HG02852 (cell line): ENCODE measurements around the gene TGFB1.

Source experiments
- ATAC-seq: cut with Tn5 transposase; IDR thresholded peaks from one replicate; pipeline ENCODE4 v1.9.1; 2021; ENCODE audit warnings: mild to moderate bottlenecking, moderate library complexity; ENCODE audit not compliant: unreplicated experiment

TGFB1 gene

GRCh38 chr19:41323023-41323422 is 30.7 kb downstream of the TGFB1 start:
- ATAC-seq = no peak

DNA sequence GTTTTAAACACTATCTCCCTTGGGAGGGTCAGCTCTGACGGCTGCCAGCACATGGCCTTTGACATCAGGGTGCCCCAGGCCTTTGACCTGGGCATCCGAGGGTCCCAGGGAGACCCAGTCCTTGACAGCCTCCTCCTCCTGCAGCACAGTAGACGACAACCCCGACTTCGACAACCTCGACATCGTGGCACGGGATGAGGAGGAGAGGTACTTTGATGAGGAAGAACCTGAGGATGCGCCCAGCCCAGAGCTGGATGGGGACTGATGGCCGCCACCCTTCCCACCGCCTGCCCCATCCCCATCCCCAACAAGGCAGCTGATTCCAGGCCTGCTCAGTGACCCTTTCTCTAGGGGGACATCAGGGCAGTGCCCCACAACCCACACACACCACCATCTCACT is 31.3 kb downstream of the TGFB1 start:
- no peak for ATAC-seq

DNA sequence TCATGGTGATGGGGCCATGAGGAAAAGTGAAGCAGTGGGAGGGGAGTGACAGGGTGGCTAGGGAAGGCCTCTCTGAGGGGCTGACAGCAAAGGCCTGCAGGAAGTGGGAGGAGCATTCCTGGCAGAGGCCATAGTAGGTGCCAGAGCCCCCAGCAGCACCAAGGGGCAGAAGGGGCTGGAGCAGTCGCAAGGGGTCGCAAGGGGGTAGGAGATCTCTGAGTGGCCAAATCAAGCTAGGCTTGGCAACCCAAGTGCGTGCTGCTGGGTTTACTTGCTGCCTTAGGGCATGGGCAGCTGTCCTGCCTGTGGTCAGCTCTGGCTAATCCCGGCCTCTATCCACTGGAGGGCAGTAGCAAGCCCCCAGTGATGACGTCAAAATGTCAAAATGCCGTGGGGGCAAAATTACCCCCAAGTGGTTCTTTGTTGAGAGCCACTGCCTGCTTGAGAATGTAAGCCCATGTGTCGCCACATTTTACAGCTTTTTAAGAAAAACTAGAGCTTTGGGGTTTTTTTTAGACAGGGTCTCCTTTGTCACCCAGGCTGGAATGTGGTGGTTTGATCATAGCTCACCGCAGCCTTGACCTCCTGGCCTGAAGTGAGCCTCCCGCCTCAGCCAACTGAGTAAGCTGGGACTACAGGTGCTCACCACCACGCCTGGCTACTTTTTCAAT is 32.0 kb downstream of the TGFB1 start:
- ATAC-seq = no peak

GRCh38 chr19:41321204-41321599 is 32.5 kb downstream of the TGFB1 start:
- no peak for ATAC-seq

GRCh38 chr19:41320568-41320967 is 33.2 kb downstream of the TGFB1 start:
- no peak for ATAC-seq

DNA sequence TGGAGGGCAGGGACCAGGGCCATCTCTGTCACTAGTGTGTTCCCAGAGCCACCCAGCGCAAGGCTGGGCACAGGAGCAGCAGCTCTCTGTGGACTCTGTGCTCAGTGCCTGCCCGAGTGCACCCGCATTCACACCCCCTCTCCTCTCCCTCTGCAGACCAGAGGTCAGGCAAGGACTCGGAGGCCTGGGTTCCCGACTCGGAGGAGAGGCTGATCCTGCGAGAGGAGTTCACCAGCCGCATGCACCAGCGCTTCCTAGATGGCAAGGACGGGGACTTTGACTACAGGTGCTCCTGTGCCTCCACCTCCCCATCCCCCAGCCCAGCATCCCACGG is 33.6 kb downstream of the TGFB1 start:
- ATAC-seq = no peak

DNA sequence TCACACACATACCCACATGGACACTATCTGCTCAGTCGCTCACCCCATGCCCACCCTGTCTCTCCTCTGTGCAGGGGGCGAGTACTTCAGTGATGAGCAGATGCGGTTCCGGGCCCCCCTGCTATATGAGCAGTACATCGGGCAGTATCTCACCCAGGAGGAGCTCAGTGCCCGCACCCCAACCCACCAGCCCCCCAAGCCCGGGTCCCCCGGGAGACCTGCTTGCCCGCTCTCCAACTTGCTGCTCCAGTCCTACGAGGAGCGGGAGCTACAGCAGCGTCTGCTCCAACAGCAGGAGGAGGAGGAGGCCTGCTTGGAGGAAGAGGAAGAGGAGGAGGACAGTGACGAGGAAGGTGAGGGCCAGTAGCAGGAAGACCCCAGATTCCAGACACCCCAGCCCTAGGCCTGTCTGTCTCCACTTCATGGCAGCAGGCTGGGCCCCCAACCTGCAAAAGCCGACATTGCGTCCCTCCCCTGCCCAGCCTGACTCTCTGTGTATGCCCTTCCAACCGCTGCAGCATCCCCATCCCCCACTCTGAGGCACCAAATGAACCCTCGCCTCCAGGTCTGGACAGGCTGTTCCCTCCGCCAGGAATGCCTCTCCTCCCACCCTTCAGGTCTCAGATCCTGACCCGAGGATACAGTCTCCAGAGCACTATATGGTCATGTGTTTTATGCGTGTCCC is 34.1 kb downstream of the TGFB1 start:
- no peak for ATAC-seq

DNA sequence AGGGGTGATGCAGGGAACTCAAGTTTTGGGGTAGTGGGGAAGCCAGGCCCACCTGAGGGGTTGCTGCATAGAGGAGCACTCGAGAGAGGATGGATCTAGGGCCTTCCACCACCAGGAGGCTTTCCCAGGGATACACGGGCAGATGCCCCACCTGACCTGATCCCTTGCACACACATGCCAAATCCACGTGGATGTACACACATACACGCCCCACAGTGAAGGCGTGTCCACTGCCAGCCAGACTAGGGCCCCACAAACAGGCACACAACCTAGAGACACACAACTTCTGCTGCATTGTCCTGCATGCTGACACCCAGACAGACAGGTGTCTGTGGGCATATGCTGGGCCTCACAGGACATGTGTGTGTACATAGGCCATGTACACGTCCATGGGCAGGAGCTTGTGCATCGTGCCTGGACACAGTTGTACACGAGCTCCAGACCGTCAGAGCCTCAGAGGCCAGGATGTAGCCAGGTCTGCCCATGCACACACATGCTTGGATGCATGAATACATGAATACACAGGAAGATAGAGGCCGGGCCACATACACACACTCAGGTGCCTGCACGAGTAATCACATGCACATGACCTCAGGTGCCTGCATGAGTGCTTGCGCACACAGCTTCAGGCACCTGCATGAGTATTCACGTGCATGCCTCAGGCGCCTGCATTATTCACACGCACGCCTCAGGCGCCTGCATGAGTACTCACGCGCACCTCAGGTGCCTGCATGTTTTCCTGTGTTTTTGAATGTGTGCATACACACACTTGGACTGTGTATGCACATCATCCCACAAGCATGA is 34.8 kb downstream of the TGFB1 start:
- ATAC-seq = no peak

DNA sequence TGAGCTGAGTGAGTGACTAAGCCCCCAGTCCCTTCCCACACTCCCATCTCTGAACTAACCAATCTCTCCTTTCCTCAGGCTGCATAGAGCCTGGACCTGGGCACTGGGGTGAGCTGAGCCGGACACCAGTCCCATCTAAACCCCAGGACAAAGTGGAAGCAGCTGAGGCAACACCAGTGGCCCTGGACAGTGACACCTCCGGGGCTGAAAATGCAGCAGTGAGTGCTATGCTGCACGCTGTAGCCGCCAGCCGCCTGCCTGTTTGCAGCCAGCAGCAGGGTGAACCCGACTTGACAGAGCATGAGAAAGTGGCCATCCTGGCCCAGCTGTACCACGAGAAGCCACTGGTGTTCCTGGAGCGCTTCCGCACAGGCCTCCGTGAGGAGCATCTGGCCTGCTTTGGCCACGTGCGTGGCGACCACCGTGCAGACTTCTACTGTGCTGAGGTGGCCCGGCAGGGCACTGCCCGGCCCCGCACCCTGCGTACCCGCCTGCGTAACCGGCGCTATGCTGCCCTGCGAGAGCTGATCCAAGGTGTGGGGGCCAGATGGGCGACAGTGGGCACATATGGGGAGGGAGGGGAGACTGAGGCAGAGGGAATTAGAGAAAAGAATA is 37.3 kb downstream of the TGFB1 start:
- ATAC-seq = no peak

DNA sequence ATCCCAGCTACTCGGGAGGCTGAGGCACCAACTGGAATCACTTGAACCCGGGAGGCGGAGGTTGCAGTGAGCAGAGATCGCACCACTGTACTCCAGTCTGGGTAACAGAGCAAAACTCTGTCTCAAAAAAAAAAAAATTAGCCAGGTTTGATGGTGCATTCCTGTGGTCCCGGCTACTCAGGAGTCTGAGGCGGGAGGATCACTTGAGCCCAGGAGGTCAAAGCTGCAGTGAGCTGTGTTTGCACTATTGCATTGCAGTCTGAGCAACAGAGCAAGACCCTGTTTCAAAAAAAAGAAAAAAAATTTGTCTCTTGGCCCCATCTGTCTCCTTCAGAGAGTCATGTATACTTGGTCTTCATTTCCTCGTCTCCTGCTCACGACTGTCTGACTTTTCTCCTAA is 42.1 kb downstream of the TGFB1 start:
- no peak for ATAC-seq

- ATAC-seq = no peak
Measured at GRCh38 chr19:41311072-41311471, 42.6 kb downstream of the TGFB1 start.

- peak; percentile 75 for ATAC-seq
Measured at GRCh38 chr19:41310033-41310831, 43.5 kb downstream of the TGFB1 start, which contains the start of gene CCDC97. Gene CCDC97, plus strand, starts transcription at chr19:41310172. Its CDS starts 139 bp downstream, at chr19:41310311.

GRCh38 chr19:41309180-41310032 is 44.3 kb downstream of the TGFB1 start:
- no peak for ATAC-seq

GRCh38 chr19:41308450-41309179 is 45.1 kb downstream of the TGFB1 start:
- no peak for ATAC-seq

GRCh38 chr19:41307954-41308449 is 45.7 kb downstream of the TGFB1 start:
- no peak for ATAC-seq

GRCh38 chr19:41307090-41307875 is 46.4 kb downstream of the TGFB1 start:
- ATAC-seq = no peak

GRCh38 chr19:41305927-41306793 is 47.6 kb downstream of the TGFB1 start:
- ATAC-seq = no peak
